IPS DF 6.9 (cell line): ENCODE measurements around the gene GPR183.

Experiments
- DNase-seq: peaks from one replicate; pipeline ENCODE4 v3.0.0-alpha.2; 2013; ENCODE audit warnings: low read depth, low spot score
- H3K27ac ChIP-seq: one replicate; pipeline ENCODE4 v1.5.1; 2013; ENCODE audit warnings: low read length, control low read depth
- H3K27me3 ChIP-seq: 2 replicates; pipeline ENCODE4 v1.6.1; 2013; ENCODE audit warnings: mild to moderate bottlenecking, low read length; ENCODE audit not compliant: control insufficient read depth, insufficient read depth
- H3K36me3 ChIP-seq: 2 replicates; pipeline ENCODE4 v1.6.1; 2013; ENCODE audit warnings: low read length; ENCODE audit not compliant: control insufficient read depth, insufficient read depth
- H3K4me1 ChIP-seq: 2 replicates; pipeline ENCODE4 v1.6.1; 2013; ENCODE audit warnings: low read length; ENCODE audit not compliant: control insufficient read depth, insufficient read depth
- H3K4me3 ChIP-seq: 2 replicates; pipeline ENCODE4 v1.5.1; 2013; ENCODE audit warnings: mild to moderate bottlenecking, low read length
- H3K9me3 ChIP-seq: 2 replicates; pipeline ENCODE4 v1.6.1; 2013; ENCODE audit warnings: low read length, inconsistent platforms; ENCODE audit not compliant: control insufficient read depth, insufficient read depth
- WGBS: extraction: QIAGEN DNeasy Blood & Tissue Kit; methylation state at CpG from one replicate; pipeline ENCODE4 v1.1.7; 2013; ENCODE audit warnings: mixed read lengths, missing lambda C conversion rate; ENCODE audit not compliant: insufficient read length, insufficient coverage; 5-methylcytosine and 5-hydroxymethylcytosine counted together

GPR183 gene

GRCh38 chr13:99323488-99323887, 16.3 kb upstream of the GPR183 start:
- no peaks in the 10 kb centered on the region for H3K27me3 ChIP-seq
- no CpG with 5 or more reads among the region's 3 CpGs for WGBS

GRCh38 chr13:99322297-99323103, 15.3 kb upstream of the GPR183 start:
- Histone ChIP-seq H3K27ac (no peak overlapping the region), H3K4me1 (no peaks in the 10 kb centered on the region), H3K4me3 (no peak overlapping the region), H3K27me3 (no peaks in the 10 kb centered on the region), H3K36me3 (no peaks in the 10 kb centered on the region), H3K9me3 (no peaks in the 10 kb centered on the region)
- no CpG with 5 or more reads among the region's 10 CpGs for WGBS
- DNase-seq, result no peak

More at GRCh38 chr13:99323488-99323887, 16.3 kb upstream of the GPR183 start:
- Histone ChIP-seq H3K4me1 (no peaks in the 10 kb centered on the region), H3K9me3 (no peaks in the 10 kb centered on the region), H3K36me3 (no peaks in the 10 kb centered on the region), H3K27ac (no peak overlapping the region), H3K4me3 (no peak overlapping the region)
- no peak for DNase-seq

GRCh38 chr13:99321709-99322108, 14.5 kb upstream of the GPR183 start:
- Histone ChIP-seq H3K9me3 (no peaks in the 10 kb centered on the region), H3K4me1 (no peaks in the 10 kb centered on the region), H3K4me3 (no peak overlapping the region), H3K27me3 (no peaks in the 10 kb centered on the region), H3K27ac (no peak overlapping the region), H3K36me3 (no peaks in the 10 kb centered on the region)
- DNase-seq, result no peak

- DNase-seq, result no peak
- Histone ChIP-seq H3K4me3 (no peak overlapping the region), H3K27me3 (no peaks in the 10 kb centered on the region), H3K27ac (no peak overlapping the region), H3K9me3 (no peaks in the 10 kb centered on the region), H3K4me1 (no peaks in the 10 kb centered on the region), H3K36me3 (no peaks in the 10 kb centered on the region)
- WGBS, result no CpG with 5 or more reads among the region's 5 CpGs
Observed at GRCh38 chr13:99320693-99321481, 13.7 kb upstream of the GPR183 start.

GRCh38 chr13:99316657-99317256, 9.6 kb upstream of the GPR183 start:
- WGBS, result no CpG with 5 or more reads among the region's 6 CpGs

DNA sequence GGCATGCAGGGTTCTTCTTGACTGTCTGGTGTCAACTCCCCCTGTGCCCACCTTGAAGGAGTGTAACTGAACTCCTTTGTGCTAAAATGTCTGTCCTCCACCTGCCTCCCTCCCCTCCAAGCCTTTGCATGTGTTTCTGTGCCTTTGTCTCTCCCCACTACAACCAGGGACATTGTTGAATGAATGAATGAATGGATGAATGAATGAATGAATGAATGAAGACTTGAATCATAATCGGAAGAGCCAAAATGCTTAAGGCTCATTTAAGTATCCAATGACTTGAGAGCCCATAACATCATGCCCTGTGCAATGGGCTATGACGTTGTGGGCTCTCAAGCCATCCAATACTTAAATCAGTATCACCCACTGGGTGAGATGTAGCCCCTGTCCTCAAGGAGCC, 9.0 kb upstream of the GPR183 start:
- DNase-seq, result no peak
- Histone ChIP-seq H3K27ac (no peak overlapping the region), H3K4me1 (no peaks in the 10 kb centered on the region), H3K9me3 (no peaks in the 10 kb centered on the region), H3K4me3 (no peak overlapping the region), H3K36me3 (no peaks in the 10 kb centered on the region), H3K27me3 (no peaks in the 10 kb centered on the region)
- WGBS, result no CpG with 5 or more reads among the region's 2 CpGs

More at GRCh38 chr13:99316657-99317256, 9.6 kb upstream of the GPR183 start:
- Histone ChIP-seq H3K27ac (no peak overlapping the region), H3K4me3 (no peak overlapping the region), H3K9me3 (no peaks in the 10 kb centered on the region), H3K4me1 (no peaks in the 10 kb centered on the region), H3K36me3 (no peaks in the 10 kb centered on the region), H3K27me3 (no peaks in the 10 kb centered on the region)
- no peak for DNase-seq

GRCh38 chr13:99315186-99315585, 8.0 kb upstream of the GPR183 start:
- Histone ChIP-seq H3K4me3 (no peak overlapping the region), H3K36me3 (no peaks in the 10 kb centered on the region), H3K27ac (no peak overlapping the region), H3K4me1 (no peaks in the 10 kb centered on the region), H3K9me3 (no peaks in the 10 kb centered on the region), H3K27me3 (no peaks in the 10 kb centered on the region)
- 100% methylated on average over 4 of the region's 6 CpGs for WGBS
- no peak for DNase-seq

GRCh38 chr13:99314640-99315176, 7.5 kb upstream of the GPR183 start:
- no peaks in the 10 kb centered on the region for H3K9me3 ChIP-seq
- H3K36me3 ChIP-seq, result no peaks in the 10 kb centered on the region
- H3K27ac ChIP-seq, result no peak overlapping the region
- no peak overlapping the region for H3K4me3 ChIP-seq
- WGBS, result 100% methylated on average over 4 of the region's 10 CpGs
- H3K4me1 ChIP-seq, result no peaks in the 10 kb centered on the region
- DNase-seq, result no peak
- H3K27me3 ChIP-seq, result no peaks in the 10 kb centered on the region

GRCh38 chr13:99313941-99314340, 6.7 kb upstream of the GPR183 start:
- no peak for DNase-seq
- no peaks in the 10 kb centered on the region for H3K36me3 ChIP-seq
- H3K4me3 ChIP-seq, result no peak overlapping the region
- H3K4me1 ChIP-seq, result no peaks in the 10 kb centered on the region
- H3K27ac ChIP-seq, result no peak overlapping the region
- H3K27me3 ChIP-seq, result no peaks in the 10 kb centered on the region
- WGBS, result no CpG with 5 or more reads among the region's 1 CpG
- no peaks in the 10 kb centered on the region for H3K9me3 ChIP-seq

DNA sequence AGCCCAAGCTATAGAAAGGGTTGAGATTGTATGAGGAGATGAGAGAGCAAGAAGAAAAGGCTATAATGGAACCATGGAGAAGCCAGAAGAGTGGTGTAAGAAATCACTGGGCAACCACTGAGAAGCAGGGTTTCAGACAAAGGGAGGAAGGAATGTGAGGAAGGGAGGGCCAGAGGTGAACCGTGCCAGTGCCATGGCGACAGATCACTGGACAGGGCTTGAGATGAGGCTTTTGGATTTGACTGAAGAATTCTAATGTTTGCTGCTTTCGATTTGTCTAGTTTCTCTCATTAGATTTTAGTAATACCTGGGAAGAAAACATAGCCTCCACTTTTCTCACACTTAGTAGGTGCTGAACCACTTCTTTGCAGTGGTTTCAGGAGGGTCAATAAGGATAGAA, 6.3 kb upstream of the GPR183 start:
- no peaks in the 10 kb centered on the region for H3K9me3 ChIP-seq
- WGBS, result no CpG with 5 or more reads among the region's 3 CpGs
- H3K36me3 ChIP-seq, result no peaks in the 10 kb centered on the region
- no peaks in the 10 kb centered on the region for H3K4me1 ChIP-seq
- DNase-seq, result no peak
- no peaks in the 10 kb centered on the region for H3K27me3 ChIP-seq
- H3K4me3 ChIP-seq, result no peak overlapping the region
- H3K27ac ChIP-seq, result no peak overlapping the region
